Inflammatory macrophage treated with lipopolysaccharide for 1 hour (primary cell): ENCODE data around the gene TNNI3K.

Experiments
- DNase-seq, 2 donors: peaks; one replicate each; pipeline ENCODE4 v3.0.0-alpha.2; 2020 to 2022

Gene TNNI3K

DNA sequence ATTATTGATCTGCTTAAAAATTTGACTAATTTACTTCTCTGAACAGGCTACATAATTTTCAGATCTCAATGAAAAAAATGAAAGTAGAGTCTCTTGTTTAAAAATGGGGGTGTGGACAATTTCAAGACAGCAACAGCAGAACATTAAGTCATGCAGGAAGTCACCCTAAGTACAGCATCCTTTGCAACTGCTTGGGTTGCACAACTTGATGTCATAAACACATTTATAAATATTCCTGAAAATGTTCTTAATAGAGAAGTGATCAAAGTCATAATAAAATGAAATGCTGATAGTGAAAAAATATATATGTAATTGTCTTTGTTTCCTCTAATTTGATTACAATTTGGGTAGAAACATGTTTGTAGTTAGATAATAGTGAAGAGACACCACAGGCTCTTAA lies 79.3 kb downstream of the TNNI3K start:
- no peak for DNase-seq

- DNase-seq: no peak
Observed at GRCh38 chr1:74316302-74316701, 81.1 kb downstream of the TNNI3K start.

GRCh38 chr1:74317663-74318062 lies 82.5 kb downstream of the TNNI3K start:
- DNase-seq: no peak

DNA sequence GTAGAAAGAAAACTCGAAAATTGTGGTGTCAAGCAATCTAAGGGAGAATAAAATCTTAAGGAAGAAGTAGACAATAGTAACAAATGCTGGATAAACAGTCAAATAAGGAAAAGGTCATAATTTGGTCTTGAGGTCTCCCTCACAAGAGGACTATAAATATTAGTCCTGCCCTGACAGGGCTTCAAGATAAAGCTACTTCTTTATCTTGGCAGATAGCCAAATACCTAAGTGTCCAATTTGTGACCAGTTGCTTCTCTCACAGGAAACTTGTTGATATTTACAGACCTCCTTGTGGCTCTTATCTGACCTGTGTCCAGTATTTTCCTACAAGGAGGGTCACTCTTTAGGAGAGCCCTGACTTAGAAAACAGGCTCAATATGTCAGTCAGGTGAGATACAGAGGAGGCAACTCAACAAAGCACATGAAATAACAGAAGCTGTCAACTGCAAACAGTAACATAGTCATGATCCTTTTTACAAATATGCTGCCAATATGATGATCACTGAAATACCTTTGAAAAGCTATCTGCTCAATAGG lies 88.8 kb downstream of the TNNI3K start:
- no peak for DNase-seq

GRCh38 chr1:74324684-74325448 lies 89.7 kb downstream of the TNNI3K start:
- DNase-seq: no peak

DNA sequence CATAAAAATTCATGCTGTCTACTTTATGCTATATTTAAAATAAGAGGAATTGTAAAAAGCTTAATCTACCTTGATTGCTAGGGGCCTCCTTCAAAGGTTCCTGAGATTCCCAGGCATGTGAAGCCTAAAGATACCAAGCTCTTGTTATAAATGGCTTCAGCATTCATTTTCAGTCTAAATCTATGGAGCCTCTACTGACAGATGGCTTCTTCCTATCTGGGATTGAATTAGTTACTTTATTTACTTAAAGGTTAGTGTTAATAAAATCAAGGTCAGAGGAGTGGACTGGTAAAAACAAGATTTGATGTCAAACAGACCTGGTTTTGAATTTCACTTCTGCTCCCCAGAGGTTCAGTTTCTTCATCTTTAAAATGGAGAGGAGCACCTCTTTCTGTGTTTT lies 93.7 kb downstream of the TNNI3K start:
- DNase-seq: no peak

DNA sequence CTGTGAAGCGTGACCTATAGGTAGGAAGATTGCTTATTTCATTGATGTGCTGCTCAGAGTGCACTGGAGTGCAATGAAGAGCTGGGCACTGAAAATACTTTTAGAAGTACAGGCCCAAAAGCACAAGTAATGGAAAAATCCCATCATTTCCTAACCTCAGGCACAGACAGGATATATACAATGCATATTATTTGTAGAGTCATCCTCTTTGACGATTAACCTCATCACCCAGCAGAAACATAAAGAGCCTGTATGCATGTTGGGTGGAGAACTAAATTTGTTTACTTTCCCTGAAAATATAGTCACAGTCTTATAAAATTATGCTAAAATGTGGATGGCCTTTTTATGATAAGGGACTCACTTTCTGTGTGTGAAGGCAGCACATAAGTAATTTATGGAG lies 98.1 kb downstream of the TNNI3K start:
- no peak for DNase-seq

DNA sequence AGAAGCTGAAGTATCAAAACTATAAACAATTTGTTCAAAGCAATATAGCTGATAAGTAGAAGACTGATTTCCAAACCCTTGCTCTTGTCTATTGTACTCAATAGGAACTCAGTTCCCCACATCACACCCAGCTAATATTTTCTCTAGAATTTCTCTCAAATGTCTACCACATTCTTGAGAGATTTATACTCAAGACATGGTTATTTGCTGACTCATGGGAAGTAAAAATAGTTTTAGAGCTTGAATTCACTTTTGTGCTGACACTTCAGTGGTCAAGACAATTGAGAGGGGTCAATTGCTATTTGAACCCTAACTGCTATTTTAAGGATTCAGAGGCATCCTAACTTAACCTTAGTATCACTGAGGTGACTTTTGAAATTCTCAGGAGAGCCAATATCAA lies 99.0 kb downstream of the TNNI3K start:
- DNase-seq: no peak

DNA sequence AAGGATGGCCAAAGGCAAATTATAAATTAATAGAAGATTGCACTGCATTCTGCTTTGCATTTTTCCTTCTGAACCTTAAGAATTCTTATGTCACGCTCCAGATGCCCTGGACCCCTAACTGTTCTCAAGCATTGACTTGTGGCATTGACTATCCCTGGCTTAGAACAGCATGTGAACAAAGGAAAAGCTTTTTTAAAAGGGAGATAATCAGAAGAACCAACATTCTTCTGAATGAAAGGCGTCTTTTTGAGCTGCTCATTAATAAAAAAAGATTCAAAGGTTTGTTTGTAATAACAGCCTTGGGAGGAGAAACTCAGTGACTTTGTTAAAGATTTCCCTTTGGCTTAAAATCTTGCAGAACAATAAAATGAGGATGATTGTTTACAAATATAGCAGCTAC lies 105.5 kb downstream of the TNNI3K start:
- no peak for DNase-seq

DNA sequence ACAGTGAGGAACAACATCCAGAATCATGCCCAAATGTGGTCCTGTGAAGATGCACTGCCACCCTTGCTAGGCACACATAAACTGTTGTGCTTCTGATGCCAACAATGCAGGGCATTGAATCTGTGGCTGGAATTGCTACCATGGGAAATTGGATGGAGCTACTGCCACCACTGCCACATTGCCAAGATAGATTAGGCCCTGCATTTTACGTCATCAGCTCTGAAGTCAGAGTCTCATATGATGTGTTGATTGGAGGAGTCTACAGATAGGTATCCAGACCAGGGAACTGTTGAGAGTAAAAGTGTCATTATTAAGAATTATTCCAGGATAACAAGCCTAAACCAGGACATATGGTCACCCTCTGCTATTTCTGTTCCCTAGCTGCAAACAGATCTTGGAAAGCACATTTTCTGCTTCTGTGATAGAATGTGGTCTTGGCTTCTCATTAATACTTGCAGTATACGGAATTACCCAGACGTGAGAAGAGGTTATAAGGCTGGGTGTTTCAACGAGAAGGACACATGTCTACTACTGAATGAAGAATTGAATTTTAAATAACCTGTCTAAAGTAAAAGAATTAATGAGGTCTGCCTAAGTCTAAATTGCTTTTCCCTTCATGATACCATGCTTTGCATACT lies 106.6 kb downstream of the TNNI3K start:
- no peak for DNase-seq

GRCh38 chr1:74343216-74343615 lies 108.0 kb downstream of the TNNI3K start:
- DNase-seq: no peak

DNA sequence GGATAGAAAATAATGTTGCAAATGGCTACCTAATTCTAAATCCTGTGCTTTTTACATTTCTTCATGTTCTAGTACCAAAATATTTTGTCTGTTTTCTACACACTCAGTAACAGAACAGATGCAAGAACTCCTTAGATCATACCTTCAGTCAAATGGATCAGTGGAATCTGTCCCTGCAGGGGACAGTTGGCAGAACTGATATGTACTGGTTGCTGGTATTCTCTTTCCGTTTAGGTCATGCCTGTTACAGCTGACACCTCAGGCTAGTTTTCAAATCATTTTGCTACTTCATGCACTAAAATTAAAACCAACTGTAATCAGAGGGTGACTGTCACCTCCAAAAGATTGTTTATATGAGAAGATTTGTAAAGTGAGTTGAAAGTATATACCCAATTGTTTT lies 109.2 kb downstream of the TNNI3K start:
- no peak for DNase-seq

GRCh38 chr1:74356493-74356892 lies 121.3 kb downstream of the TNNI3K start:
- DNase-seq: no peak

- no peak for DNase-seq
Observed at GRCh38 chr1:74357150-74357549, 122.0 kb downstream of the TNNI3K start.

DNA sequence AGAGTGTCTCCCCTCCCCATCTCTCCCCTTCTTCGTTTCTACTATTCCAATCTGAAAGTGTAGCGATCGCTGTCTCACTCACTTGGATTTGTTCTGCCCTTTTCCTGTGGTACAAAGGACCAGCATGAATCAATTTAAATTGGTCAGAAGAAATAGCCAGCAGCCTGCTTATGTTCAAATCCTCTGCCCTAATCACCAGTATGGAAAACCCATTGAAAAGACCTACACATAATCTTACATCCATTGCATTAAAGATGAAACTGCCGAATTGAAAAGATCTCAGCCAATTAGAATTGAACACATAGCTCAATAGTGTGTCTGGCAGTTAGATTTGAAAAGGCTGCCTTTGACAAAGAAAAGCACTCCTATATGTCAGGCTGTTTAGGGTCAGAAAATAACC lies 122.6 kb downstream of the TNNI3K start:
- no peak for DNase-seq

- DNase-seq: no peak
Observed at GRCh38 chr1:74362691-74363090, 127.5 kb downstream of the TNNI3K start.

DNA sequence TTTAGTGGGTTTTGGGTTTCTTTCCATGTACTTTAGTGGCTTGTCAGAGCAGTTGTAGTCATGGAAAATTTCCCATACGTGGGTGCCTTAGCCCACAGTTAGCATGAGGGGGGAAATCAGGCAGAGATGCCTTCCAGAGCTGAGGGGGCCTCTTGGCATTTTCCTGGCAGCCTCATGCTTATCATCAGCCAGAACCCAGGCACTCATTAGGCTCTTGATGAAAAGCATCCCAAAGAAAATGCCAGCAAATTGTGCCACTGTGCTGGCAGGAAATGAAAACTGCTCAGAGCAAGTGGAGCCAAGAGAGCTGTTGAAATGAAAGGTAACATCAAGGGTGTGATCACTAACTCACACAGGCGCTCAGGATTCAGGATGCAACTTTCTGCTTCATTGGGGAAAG lies 128.0 kb downstream of the TNNI3K start:
- no peak for DNase-seq

DNA sequence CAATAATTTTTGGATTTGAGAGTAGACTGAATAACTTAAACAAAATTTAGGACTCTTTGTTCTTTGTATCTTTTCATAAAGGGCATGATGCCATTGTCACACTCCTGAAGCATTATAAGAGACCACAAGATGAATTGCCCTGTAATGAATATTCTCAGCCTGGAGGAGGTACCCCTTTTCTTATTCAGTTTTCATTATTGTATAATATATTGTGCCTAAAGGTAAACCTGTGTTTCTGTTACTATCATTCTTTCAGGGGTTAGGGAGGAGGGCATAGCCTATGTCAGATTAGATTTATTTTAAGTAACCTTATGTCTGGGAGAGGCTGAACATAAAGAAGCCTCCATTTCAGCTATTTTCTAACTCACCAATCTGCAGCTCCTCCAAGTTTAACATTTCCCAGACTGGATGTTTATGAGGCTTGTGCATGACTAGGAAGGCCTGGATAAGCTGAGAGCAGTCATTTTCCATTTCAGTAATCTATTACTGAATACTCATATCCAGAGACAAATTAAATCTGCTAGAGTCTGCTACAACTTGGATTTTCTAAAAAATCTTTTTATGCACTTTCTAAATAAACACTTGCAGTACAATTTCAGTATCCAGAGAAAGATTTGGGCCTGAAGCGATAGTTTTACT lies 132.1 kb downstream of the TNNI3K start:
- no peak for DNase-seq

- no peak for DNase-seq
Observed at GRCh38 chr1:74368335-74368734, 133.1 kb downstream of the TNNI3K start.

GRCh38 chr1:74375376-74375775 lies 140.2 kb downstream of the TNNI3K start:
- DNase-seq: no peak

DNA sequence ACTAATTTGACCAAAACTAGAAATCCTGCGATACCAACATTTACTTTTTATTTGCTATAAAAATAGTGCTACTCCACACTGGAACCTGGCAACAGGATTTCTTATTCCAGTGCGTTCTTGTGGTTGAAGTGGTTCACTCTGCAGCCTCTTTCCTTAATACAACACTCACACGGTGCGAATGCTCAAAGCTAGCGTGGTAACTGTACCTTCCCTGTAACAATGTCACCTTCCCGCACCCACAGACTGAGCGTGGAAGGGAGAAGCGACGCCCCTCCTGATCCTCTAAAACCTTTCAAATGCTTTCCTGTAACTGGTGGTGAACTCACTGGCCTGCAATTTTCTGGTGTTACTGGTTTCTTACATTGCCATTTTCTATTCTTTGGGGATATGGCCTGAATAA lies 145.1 kb downstream of the TNNI3K start:
- no peak for DNase-seq

DNA sequence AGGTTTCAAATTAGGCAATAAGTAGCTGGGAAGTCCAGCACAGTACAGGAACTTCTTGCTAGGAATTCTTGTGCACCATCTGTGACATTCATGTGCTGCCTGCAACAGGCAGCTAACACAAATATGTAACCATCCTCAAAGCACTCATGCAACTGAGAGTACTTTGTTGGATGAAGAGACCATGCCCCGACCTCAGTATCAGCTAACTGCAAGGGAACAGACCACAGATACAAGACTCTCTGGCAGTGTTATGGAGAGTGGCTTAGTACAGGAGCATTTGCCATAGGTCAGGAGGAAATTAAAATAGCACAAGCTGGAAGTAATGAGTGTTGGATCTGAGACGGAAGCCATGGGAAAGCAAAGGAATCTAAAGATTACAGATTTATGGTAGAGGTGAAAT lies 153.7 kb downstream of the TNNI3K start:
- no peak for DNase-seq

DNA sequence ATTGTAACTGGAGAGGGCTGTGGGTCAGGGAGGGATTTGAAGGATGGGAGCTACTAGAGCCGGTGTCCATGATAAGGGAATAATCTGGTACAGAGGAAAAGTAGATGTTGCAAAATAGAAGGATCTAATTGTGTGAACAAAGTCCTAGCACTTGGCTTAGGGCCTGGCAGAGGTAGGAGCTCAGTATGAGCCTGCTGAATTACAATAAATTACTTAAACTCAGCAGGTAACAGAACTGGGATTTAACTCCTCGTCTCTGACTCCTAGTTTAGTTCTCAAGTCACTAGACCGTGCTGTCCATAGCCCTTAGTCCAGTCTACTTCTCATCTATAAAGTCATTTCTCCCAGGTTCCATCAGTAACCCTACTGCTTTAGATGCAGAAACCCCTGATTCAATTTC lies 157.0 kb downstream of the TNNI3K start:
- no peak for DNase-seq

GRCh38 chr1:74392840-74393239 lies 157.7 kb downstream of the TNNI3K start:
- DNase-seq: no peak
